ENCODE results near the gene TWIST2.

Gene TWIST2

DNA sequence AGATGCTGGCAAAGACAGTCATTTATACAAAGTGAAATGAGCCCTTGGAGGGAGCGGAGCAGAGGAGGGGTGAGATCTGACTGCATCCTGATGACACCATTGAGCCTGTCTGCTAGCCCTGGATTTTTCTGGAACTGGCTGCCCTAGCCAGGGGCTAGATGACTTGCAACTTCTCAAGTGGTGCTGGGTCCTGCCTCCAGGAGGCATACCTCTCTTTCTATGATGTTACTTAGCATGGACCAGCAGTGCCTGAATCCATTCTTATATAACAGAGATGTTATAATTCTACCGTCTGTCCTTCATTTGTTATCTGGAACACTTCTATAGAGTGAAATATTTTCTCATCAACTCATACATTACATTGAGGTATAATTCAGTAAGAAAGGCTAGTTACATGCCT lies 8.5 kb upstream of the TWIST2 start:
- TF ChIP-seq TAF1 (IDR thresholded peaks at IDR 0.05; ENCODE audit: borderline replicate concordance, low read depth, low read length) (no peak), POLR2A (IDR thresholded peaks at IDR 0.05; ENCODE audit: low read depth, low read length) (no peak), POLR2AphosphoS5 (IDR thresholded peaks at IDR 0.05; ENCODE audit: low read depth, low read length) (no peak)
- no peak for FAIRE-seq

DNA sequence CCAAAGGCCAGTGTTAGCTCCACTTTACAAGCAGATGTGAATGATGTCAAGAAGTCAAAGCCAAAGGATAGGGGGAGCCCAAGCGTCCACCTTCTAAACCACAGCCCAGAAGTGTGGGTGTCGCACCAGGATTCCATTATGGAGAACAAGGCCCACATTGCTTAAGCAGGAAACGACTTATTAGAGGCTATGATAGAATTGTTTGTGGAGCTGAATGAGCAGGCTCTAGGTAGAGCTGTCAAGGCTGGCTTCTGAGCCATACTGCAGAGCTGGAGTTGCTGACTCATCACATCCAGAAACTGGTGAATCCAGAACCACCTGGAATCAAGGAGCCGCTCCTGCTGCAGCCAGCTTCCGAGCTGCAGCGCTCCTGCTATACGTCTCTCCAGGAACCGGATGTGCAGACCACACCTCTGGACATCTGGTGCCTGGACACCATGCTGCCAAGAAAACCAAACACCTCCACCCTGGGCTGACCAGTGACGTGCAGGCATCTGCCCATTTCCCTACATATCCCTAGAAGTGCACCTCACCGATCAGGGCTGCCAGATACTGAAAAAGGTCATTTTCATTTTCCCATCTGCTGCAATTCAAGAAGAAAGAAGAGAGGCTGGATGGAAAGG lies 6.2 kb upstream of the TWIST2 start:
- no peak for DNase-seq (ENCODE audit: insufficient read length)
- TF ChIP-seq POLR2A (IDR thresholded peaks at IDR 0.05; ENCODE audit: low read depth, low read length) = no peak
- TF ChIP-seq POLR2AphosphoS5 (IDR thresholded peaks at IDR 0.05; ENCODE audit: low read depth, low read length) = no peak
- no peak for TF ChIP-seq TAF1 (IDR thresholded peaks at IDR 0.05; ENCODE audit: borderline replicate concordance, low read depth, low read length)

More for the DNA sequence above, 8.5 kb upstream of the TWIST2 start:
- DNase-seq (ENCODE audit: insufficient read length) = no peak

DNA sequence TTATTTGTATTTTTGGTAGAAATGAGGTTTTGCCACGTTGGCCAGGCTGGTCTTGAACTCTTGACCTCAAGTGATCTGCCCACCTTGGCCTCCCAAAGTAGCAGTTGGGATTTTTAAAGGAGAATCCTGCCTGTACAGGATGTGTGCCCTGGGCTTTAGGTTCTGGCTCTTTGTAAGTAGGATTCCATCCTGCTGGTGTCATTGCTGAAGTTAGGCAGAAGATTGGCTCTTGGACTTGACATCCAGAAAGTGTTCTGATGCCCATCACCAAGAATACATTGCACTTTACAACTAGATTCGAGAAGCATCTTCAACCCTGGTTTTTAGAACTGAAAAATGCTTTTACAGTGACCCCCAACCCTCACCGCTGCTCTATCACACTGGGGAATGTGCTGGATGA lies 4.4 kb upstream of the TWIST2 start:
- DNase-seq (ENCODE audit: insufficient read length) (no peak), FAIRE-seq (no peak)
- no peak for TF ChIP-seq TAF1 (IDR thresholded peaks at IDR 0.05; ENCODE audit: borderline replicate concordance, low read depth, low read length)
- TF ChIP-seq POLR2AphosphoS5 (IDR thresholded peaks at IDR 0.05; ENCODE audit: low read depth, low read length) = no peak
- no peak for TF ChIP-seq POLR2A (IDR thresholded peaks at IDR 0.05; ENCODE audit: low read depth, low read length)

More for the DNA sequence above, 6.2 kb upstream of the TWIST2 start:
- FAIRE-seq = no peak

DNA sequence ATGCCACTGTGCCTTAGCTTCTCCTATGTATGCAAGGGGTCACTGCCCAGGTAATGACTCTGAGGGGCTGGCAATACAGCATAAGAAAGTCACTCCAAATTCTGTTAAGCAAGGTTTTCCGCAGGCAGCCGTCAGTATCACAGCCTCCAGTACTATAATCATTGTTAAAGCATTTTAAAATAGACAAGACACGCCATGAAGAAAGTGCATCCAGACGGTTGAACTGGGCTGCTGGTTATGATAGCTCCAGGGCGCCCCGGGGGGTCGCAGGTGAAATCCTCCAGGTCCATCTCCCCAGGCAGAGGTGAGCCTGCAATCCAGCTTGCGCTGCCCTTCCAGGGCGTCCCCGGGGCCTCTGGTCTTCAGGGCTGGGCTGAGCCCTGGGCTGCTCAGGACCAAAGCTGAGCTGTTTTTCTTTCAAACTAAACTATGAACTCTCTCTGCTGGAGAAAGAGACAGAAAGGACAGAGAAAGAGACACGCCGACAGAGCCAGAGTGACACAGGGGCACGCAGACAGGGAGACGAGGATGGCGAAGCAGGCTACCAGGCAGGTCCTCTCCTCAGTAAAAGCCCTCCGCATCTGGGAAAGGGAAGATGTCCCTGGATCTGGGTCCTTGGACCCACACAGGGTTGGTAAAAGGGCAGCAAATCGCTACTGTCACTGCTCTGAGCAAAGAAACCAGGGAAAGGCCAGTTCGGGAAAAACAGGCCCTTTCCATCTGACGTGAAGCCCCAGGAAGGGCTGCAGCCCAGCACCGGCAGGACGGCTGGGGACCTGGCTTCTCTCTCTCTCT lies 2.1 kb upstream of the TWIST2 start:
- FAIRE-seq (no peak), DNase-seq (ENCODE audit: insufficient read length) (no peak)
- TF ChIP-seq TAF1 (IDR thresholded peaks at IDR 0.05; ENCODE audit: borderline replicate concordance, low read depth, low read length) (no peak), POLR2AphosphoS5 (IDR thresholded peaks at IDR 0.05; ENCODE audit: low read depth, low read length) (no peak), POLR2A (IDR thresholded peaks at IDR 0.05; ENCODE audit: low read depth, low read length) (no peak)

DNA sequence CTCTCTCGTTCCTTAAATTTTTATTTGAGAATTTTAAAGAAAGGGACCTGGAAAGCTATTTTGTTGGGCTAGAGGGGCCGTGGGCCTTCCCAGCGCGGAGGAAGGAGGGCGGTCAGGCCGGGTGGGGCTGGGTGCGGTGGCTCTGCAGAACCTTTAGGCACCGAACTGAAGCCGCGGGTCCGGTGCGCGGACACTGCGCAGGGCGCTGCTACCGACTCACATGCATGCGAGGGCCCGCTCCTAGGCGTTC lies 1.6 kb upstream of the TWIST2 start:
- DNase-seq (ENCODE audit: insufficient read length) (no peak), FAIRE-seq (no peak)
- TF ChIP-seq POLR2A (IDR thresholded peaks at IDR 0.05; ENCODE audit: low read depth, low read length) (no peak), TAF1 (IDR thresholded peaks at IDR 0.05; ENCODE audit: borderline replicate concordance, low read depth, low read length) (no peak), POLR2AphosphoS5 (IDR thresholded peaks at IDR 0.05; ENCODE audit: low read depth, low read length) (no peak)

DNA sequence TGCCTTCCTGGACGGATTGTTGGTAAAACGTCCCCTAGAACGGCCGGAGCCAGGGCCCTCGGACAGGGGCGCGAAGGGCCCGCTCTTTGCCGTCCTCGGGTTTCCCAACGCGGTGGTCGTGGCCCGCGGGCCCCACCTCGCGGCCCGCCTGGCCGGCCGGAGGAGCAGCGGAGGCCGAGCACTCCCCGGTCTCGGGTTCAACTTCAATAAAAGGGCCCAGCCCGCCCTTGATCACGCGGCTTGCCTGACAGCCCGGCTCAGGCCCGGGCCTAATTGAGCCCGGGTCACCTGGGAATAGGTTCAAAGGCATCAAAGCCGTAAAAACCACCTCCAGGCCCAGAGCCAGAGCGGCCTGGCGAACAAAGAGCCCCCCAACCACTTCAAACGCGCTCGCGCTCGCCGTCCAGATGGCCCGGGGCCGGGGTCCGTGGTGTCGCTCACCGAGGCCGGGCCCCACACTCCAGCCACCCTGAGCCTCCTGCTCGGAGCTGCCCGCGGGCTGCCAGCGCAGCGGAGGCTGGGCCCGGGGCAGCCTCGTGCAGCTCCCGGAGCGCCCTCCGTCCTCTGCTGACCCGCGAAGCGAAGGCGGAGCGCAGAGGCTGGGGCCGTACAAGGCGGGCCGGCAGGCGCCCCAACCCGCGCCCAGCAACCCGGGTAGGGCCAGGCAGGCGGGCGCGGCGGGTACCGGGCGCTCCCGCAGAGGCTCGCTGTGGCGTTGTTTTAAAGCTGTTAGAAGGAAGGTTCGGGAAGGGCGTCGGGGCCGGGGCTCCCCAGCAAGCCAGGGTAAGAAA lies 1.1 kb upstream of the TWIST2 start:
- DNase-seq (ENCODE audit: insufficient read length) (no peak), FAIRE-seq (no peak)
- TF ChIP-seq POLR2A (IDR thresholded peaks at IDR 0.05; ENCODE audit: low read depth, low read length) = no peak
- TF ChIP-seq POLR2AphosphoS5 (IDR thresholded peaks at IDR 0.05; ENCODE audit: low read depth, low read length) = no peak
- TF ChIP-seq TAF1 (IDR thresholded peaks at IDR 0.05; ENCODE audit: borderline replicate concordance, low read depth, low read length) = no peak

DNA sequence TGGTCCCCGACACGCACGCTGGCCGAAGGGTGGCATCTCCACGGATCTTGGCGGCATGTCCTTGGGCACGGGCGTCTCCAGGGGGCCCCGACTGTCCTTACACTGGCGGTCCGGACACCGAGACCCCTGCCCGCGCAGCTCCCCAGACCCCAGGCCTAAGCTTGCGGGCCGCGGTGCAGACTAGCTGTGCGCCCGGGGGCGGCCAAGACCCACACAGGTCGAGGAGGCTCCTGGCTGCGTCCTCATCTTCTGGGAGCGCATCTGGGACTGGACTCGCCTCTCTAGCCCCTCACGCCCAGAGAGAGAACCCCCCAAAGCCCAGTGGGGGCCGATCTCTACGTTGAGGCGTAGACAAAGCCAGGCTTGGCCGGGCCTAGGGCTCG lies 475 bp upstream of the TWIST2 start:
- FAIRE-seq (no peak), DNase-seq (ENCODE audit: insufficient read length) (no peak)
- TF ChIP-seq TAF1 (IDR thresholded peaks at IDR 0.05; ENCODE audit: borderline replicate concordance, low read depth, low read length) (no peak), POLR2AphosphoS5 (IDR thresholded peaks at IDR 0.05; ENCODE audit: low read depth, low read length) (no peak), POLR2A (IDR thresholded peaks at IDR 0.05; ENCODE audit: low read depth, low read length) (no peak)

DNA sequence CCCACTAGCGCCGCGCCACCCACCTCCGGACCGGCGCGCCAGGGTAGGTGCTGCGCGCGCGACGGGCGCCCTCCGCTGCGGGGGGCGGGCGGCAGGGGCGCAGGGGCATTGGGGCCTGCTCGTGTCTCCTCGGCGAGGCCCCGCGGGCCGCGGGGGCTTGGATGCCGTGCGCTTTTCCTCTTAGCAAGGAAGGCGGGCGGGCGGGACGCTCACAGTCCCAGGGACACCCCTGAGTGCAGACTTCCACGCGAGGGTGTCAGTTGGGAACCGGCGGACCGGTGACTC lies 748 bp downstream of the TWIST2 start:
- DNase-seq (ENCODE audit: insufficient read length) = no peak
- no peak for FAIRE-seq
- TF ChIP-seq POLR2AphosphoS5 (IDR thresholded peaks at IDR 0.05; ENCODE audit: low read depth, low read length) = no peak
- TF ChIP-seq TAF1 (IDR thresholded peaks at IDR 0.05; ENCODE audit: borderline replicate concordance, low read depth, low read length) = no peak
- no peak for TF ChIP-seq POLR2A (IDR thresholded peaks at IDR 0.05; ENCODE audit: low read depth, low read length)

DNA sequence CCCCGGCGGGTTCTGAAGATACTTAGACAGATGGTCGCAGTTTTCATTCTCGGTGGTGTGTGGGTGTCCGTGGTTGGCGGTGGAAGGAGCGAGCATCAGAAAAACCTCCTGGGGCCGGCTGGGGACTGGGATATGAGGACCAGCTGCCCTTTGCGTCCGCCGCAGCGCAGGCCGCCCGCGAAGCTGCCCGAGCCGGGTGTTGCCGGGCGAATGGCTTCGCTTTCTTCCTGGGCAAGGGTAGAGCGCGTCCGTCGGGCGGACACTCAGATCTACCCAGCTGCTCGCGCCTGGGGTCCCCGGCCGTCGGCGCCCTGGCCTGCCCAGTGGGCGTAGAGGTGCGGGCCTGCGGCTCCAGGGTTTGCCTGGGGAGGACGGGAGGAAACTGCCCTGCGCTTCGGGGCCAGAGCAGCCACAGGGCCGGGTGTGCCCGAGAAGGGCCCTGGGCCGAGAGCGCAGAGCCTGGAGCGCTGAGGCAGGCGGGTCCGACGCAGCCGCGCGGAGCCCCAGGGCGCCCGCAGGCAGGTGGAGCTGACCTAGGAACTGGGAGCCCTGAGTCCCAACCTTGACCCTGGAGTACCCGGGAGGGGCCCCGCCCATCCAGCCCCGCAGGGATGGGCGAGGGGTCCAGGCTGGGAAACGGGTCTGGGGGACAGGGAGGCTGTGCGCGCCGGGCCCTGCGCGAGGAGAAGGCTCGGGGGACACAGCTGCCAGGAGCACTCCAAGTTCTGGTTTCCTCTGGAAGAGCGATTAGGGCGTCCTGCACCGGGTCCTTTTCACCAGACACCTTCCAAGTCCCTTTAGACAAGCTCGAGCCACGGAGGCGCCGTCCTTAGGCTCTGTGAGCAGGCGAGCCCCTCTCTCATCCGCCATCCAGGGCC lies 1.3 kb downstream of the TWIST2 start:
- no peak for TF ChIP-seq POLR2A (IDR thresholded peaks at IDR 0.05; ENCODE audit: low read depth, low read length)
- no peak for FAIRE-seq
- no peak for DNase-seq (ENCODE audit: insufficient read length)

DNA sequence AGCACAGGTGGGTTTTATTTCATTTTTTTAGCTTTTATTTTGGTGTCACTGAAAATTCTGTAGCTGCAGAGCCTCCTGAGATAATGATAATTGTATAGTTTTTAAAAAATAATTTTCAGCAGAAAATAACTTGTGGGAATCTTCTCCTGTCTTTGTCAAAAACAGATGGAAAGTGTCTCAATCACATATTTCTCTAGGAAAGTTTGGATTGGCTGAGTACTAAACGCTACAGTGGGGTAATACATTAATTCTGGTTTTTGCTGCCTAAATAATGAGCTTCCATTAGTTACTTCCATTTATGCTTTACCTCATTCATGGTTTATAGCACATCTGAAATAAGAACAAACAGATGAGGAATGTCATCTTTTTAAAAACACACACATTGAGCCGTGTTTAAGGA lies 2.2 kb downstream of the TWIST2 start:
- no peak for TF ChIP-seq TAF1 (IDR thresholded peaks at IDR 0.05; ENCODE audit: borderline replicate concordance, low read depth, low read length)
- no peak for TF ChIP-seq POLR2AphosphoS5 (IDR thresholded peaks at IDR 0.05; ENCODE audit: low read depth, low read length)
- TF ChIP-seq POLR2A (IDR thresholded peaks at IDR 0.05; ENCODE audit: low read depth, low read length) = no peak
- DNase-seq (ENCODE audit: insufficient read length) (no peak), FAIRE-seq (no peak)

DNA sequence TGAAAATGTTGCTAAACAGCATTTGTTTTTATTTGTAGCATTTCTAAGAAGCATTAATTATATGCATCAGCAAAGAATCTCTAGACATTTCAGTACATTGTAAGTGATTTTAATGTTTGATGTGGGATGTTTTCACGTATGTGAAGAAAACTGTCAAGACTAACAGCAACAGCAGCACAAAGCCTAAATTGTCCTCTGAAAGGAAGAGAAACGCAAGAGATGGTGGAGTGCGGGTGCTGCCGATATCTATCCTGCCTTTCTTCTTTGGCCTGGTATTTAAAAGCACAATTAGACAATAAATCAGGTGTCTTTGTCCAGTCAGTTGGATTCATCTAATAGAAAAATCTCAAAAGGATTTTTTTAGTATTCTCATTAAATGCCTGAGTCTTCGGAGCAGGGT lies 3.1 kb downstream of the TWIST2 start:
- FAIRE-seq = no peak
- TF ChIP-seq POLR2AphosphoS5 (IDR thresholded peaks at IDR 0.05; ENCODE audit: low read depth, low read length) (no peak), TAF1 (IDR thresholded peaks at IDR 0.05; ENCODE audit: borderline replicate concordance, low read depth, low read length) (no peak), POLR2A (IDR thresholded peaks at IDR 0.05; ENCODE audit: low read depth, low read length) (no peak)

More for the DNA sequence above, 3.1 kb downstream of the TWIST2 start:
- DNase-seq (ENCODE audit: insufficient read length) = no peak

Data from GM12892 (cell line).